GM21360 (cell line): ENCODE data around the gene SS18L1.
"Not testable (repeated sequence)": the region's sequence is repeated elsewhere in the genome, so short reads cannot be mapped to it uniquely, and the experiment has no call there.

Experiments used
- ATAC-seq: cut with Tn5 transposase; IDR thresholded peaks from one replicate; pipeline ENCODE4 v1.9.1; 2021; ENCODE audit warnings: mild to moderate bottlenecking, moderate library complexity; ENCODE audit not compliant: unreplicated experiment

Gene SS18L1

DNA sequence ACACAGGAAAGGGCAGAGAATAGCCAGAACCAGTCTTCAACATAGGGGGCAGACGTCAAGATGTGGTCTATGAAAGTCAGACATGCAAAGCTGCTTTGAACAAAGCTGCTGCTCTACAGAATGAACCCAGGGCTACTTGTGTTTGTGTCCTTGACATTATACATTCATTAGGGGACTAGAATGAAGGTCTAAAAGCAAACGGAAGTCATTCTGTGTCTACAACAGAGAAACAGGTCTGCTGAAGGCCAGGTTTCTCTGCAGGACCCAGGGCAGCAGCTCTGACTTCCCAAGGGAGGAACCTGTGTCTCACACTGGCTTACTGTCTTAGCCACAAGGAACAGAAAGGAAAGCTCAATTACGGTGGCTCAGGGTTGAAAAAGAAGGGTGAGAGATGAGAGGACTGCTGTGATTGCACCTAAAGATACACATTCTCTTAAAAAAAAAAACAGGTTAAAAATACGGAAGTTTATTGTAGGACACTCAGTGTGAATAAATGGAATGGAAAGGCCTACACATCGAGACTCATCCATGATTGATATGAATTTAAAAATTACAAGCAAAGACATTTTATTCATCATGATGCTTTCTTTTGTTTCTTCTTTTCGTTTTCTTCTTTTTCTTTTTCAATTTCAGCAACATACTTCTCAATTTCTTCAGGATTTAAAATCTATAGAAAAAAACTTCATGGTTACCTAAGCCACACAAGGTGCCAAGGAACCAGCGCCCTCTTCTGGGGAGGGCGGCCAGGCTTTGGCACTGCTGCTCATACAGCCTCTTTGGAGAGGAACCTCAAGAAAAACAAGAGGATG, 7.1 kb upstream of the SS18L1 start:
- ATAC-seq = no peak

DNA sequence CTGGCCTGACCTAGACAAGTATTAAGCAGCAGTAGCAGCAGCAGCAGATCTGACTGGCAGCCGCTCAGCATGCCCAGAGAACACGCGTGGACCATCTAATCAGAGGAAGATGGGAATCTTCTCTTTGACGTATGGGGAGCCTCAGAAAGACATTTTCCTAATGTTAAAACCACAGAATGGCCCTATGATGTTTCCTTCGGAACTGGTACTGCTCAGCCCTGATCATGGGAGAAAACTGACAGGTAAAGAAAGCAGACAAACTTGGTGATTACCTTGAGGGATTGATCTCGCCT, 6.5 kb upstream of the SS18L1 start:
- ATAC-seq = no peak

DNA sequence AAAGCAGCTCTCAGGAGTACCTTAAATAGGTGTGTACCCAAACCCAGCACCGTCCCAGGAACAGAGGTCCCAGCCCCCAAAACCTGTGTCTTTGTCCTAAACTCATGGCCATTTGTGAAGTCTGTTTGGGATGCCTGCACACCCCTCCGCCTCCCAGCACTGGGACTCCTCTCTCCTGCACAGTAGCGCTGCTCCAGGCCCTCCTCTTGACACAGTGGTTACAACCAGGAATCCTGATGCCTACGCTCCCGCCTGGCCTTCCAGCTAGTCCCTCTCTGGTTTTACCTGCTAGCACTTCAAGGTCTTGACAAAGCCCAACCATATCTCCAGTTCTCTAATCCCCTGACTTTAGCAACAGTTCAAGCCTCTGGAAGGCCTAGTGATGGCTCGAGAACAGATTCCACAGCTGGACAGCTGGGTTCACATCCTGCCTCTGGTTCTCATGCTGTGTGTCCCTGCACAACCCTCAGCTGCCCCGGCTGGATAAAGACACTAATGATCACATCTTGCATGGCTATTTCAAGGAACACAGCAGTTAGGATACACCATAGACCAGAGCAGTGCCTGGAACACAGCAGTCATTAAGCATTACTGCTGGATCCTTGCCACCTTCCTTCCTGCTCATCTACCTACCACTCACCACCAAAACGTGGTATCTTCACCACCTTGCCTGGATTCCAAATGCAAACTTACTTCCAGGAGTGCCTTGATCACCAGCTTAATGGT, 5.9 kb upstream of the SS18L1 start:
- no peak for ATAC-seq

DNA sequence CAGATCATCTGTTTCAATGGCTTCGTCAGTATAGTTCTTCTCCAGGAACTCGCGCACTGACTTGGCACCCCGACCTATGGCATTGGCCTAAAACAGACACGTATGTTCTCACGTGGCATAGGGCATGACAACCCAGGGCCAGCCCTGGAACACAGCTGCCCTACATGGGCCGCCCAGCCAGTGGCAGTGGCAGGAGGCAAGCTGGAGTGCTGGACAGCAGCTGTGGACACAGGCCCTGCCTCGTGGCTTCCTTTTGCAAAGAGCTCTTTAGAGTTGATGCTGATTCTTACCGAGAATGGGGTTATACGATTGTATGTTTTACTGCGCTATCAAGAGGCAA, 5.4 kb upstream of the SS18L1 start:
- ATAC-seq = no peak

DNA sequence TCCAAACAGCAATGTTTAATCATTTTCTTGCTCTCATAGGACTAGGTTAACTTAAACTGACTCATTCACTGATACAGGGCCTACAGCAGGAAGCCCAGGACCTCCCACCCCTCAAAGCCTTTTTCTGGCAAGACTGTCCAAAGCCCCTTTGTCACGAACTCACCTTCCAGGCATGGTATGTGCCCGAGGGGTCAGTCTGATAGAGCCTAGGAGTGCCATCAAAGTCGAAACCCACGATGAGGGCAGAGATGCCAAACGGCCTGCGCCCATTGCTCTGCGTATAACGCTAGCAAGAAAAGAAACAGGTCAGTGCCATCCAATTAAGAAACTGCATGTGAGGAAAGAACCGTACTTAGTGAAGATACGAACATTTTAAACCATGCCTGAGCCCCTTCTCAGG, 4.7 kb upstream of the SS18L1 start:
- no peak for ATAC-seq

DNA sequence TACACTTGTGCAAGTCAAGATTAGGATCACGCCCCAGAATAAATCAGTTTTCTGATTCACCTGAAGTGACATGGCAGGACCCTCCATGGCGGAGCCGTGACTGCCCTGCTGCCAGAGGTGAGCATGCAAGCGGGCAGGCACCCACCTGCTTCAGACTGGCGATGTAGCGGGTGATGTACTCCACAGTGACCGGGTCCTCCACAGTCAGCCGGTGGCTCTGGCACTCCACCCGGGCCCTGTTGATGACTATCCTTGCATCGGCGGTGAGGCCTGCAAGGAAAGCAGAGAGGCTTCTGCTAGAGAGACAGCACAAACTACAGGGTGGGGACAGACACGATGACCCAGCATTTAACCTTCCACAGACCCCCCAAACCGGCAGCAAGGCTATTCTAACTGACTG, 3.9 kb upstream of the SS18L1 start:
- ATAC-seq = no peak

DNA sequence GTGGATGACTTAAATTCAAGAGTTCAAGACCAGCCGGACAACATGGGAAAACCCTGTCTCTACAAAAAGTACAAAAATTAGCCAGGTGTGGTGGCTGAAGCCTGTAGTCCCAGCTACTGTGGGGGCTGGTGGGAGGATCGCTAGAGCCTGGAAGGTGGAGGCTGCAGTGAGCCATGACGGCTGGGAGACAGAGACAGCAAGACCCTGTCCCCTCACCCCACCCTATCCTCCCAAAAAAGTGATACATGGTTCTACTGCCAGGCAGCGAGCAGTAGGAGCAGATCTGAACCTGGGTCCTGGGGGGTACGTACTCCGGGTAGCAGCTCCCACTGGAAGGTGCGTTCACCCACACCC, 2.5 kb upstream of the SS18L1 start:
- ATAC-seq = no peak

DNA sequence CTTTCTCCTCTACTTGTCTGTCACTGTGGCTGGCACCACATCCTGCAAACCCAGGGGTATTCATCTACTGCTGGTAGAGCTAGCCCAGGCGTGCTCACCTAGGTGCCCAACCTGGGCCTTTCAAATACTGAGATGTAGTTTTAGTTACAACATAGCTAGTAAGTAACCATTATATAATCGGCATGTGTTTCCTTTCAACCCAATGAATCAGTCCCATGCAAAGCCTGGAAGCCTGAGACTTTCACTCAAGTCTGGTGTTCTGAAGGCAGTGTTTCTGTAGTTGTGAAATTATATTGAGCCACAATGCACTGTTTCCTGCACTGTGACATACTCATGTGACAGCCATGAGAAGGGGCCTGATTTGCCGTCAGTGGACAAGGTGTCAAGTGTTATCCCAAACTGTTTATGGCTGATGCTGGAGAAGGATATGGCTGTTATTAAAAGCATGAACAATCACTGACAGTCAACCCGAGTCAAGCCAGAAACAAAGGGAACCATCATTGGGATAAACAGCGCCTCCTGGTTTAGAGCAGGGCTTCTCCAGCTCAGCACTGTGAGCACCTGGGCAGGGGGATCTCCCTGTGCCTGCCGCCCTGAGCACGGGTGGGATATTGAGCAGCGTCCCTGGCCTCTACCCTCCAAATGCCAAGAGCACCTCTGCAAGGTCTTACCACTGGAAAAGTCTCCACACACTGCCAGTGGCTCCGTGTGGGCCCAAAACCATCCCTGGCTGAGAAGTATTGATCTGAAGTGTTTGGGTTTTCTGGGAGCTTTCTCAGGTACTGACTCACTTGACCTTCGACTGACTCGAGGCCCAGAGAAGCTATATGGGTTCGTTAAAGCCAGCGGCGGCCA, 1.9 kb upstream of the SS18L1 start:
- ATAC-seq = no peak

DNA sequence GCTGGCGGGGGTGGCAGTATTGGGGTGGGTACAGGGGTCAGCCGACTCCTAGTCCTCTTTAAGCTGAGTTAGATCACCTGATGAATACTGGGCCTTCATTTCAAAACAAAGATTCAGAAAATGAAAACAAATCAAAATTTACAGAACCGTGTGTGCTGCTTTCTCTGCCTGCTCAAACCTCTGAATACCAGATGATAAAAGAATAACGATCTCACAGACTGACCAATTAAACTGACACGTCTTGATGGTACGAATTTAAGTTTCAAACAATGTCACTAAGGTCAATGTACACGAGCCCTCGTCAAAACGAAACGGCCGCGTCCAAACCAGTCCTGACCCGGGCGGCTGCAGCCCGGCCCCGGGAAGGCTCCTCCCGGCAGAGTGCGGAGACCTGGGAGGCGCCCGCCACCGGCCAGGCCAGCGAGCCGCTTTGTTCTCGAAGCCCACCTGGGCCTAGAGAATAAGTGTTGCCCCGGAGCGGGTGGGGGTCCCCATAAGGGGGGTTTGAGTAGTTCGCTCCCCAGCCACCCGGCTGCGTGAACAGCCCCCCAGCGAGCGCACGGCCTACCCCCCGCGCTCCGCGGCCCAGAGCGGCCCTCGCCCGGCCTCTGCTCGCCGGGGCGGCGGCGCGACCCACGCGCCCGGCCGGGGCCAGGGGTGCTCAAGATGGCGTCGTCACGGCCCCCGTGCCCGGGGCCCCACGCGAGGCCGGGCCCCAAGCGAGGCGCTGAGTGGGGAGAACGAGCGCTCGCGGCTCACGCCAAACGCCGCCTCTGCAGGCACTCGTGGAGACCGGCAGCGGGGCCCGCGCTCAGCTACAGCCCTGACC, 1.1 kb upstream of the SS18L1 start:
- peak; percentile 8 for ATAC-seq

DNA sequence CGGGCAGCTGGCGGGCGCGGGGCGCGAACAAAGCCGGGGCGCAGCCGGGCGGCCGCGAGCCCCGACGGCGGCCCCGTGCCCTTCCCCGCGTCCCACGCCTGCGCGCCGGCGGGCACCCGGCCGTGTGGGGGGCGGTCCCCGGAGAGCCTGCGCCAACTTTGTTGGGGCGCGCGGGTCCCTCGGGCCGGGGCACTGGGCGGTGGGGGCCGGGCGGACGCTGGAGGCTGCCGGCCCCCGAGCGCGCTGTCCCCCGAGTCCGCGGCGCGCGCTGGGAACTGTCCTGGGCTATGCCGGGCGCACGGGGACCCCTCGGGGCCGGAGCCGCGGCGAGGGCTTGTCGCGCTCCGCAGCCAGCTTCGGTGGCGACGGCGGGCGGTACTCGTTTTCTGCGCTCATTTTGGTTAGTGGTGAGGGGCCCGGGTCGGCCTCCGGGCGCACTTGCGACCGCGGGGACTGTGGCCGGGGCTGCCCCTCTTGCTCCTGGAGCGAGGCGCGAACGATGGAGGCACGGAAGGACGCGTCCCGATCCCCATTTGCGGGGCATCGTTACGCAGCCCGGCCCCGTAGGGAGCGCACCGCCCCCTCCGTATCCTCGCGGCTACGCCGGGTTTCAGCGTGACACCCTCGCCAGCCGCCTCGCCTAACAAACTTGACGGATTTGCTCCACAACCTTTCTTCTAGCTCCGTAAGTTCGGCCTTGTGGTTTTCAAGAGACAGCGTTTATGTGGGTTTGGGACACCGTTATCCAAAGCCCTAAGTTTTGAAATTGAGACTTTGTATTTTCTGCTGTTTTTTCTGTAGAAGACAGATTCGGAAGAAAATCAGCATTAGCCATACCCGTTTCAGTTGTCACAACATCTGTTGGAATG, 622 bp downstream of the SS18L1 start:
- ATAC-seq = peak; percentile 28

DNA sequence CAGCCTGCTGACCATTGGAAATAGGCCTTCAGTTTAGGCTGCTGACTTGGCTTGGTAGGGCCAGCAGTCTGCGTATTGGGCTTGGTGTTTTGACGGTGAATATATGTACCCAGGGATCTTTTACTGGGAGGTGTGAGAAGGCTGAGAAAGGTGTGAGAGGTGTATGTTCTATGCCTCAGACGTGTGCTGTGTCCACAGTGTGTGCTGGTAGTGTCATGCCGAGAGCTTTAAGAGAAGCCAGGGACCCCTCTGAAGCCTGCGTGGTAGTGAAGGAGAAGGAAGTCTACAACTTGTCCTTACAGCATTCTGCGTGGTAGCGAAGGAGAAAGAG, 2.1 kb downstream of the SS18L1 start:
- no peak for ATAC-seq

DNA sequence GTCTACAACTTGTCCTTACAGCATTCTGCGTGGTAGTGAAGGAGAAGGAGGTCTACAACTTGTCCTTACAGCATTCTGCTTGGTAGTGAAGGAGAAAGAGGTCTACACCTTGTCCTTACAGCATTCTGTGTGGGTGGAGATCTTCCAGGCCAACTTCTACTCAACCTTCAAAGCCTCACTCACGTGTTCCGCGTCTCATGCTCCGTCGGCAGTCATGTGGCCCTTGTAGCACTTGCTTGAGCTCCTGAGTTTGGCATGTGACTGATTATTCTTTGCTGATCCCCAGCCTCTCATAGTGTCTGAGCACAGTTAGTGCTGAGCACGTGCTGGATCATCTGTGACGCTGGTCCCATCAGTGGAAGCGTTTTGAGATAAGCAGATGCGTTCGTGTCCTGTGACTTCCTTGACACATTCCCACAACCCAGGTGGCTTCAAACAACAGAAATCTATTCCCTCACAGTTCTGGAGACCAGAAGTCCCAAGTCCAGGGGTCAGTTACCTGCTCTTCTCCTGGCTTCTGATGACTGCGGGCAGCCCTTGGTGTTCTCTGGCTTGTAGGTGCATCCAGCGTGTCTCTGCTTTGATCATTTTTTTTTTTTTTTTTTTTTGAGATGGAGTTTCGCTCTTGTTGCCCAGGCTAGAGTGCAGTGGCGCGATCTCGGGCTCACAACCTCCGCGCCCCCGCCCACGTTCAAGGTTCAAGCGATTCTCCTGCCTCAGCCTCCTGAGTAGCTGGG, 2.6 kb downstream of the SS18L1 start:
- no peak for ATAC-seq

DNA sequence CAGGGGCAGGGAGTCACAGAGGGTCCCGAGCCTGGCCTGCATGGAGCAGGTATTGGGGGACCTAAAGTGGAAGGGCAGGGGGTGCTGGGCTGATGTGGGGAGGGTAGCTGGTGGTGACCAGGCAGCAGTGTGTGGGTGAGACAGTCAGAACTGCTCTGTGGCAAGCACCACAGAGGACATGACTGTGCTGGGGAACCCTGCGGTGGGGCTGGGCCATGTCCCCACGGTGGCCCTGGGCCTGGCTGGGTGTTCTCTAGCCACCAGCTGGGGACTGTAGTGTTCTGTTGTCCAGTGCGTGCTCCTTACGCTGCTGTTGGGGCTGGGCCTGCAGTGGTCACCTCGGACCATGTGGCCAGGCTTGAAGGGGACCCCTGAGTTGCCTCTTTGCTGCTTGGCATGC, 3.6 kb downstream of the SS18L1 start:
- ATAC-seq = no peak

DNA sequence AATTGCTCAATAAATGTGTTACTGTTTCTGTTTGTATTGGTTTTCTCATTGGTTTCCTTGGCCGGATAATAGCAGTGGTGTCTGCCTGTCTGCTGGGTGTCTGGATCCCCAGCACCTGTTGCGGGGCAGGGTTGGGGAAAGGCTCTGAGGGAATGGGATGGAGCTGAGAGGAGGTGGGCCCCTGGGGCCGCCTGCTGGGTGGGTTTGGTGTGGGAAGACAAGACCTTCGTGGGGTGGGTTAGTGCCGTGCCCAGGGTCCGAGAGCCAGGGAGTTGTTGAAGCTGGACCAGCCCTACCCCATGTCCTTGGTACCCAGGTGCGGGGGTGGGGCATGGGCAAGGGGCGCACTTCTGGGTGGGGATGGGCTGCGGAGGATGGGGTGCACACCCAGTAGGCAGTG, 4.0 kb downstream of the SS18L1 start:
- no peak for ATAC-seq

DNA sequence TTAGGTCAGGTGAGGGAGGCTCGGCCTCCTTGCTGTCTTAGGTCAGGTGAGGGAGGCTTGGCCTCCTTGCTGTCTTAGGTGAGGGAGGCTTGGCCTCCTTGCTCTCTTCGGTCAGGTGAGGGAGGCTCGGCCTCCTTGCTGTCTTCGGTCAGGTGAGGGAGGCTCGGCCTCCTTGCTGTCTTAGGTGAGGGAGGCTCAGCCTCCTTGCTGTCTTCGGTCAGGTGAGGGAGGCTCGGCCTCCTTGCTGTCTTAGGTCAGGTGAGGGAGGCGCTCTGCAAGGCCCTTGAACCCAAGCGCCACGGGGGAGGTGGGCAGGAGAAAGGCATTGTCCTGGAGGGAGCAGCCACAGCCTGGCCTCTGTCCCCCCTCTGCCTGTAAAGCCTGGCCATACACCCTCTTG, 4.8 kb downstream of the SS18L1 start:
- not testable (repeated sequence) for ATAC-seq

DNA sequence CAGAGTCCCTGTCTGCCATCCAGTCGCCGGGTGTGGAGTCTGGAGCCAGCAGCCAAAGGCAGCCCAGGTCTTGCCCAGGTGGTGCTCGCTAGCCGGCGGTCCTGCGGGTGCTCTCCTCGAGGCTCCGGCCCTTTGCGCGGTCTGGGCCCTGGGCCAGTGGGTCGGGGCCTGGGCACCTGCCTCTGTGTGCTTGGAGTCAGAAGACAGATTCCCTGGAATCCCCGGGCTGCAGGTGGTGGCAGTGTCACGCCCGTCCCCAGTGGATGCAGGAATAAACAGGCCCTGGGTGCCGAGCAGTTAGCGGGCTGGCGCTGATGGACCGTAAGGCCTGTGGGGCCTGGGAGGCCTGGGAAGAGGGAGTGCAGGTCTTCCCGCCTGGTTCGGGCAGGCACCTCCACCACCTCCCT, 5.3 kb downstream of the SS18L1 start:
- ATAC-seq = no peak

DNA sequence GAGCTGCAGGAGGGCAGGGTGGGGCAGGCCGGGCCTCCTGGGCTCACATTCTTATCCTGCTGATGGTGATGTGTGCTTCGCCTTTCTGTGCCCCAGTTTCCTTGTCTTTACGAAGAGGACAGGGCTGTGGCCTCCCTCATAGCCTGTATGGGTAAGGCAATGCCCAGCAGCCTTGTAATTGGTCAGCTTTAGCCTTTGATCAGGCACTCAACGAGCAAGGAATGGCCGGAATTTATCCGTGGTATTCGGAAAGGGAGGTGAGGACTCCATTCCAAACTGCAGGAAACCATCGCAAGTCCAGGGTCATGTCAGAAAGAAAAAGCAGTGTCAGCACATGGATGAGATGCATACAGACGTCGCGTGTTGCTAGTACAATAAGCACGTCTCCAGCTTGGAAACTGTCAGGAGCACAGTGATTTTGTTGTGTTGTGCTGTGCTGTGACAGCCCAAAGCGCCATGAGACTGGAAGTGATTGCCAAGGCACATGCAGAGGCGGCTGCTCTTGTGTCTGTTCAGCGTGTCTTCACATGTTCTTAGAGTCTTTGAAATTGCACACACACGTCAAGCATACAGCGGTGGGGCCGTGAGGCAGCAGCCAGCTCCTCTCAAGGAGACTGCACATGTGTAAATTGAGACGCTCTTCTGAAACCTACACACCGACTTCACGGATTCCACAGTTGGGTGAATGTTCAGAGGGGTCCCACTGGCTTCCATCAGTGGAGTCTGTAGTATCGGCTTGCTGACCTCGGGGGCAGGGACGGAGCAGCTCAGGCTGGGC, 6.2 kb downstream of the SS18L1 start:
- ATAC-seq = no peak

DNA sequence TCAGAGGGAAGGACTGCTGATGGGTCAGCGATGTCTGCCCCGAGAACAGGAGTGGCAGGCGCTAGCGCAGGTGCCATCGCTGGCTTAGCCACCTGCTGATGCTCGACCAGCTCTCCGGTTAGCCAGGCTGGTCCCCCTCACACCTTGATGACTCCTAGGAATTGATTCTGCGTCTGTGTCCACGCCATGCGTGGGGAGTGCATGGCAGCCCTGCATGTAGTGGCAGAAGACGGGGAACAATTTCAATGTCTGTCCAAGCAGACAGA, 6.7 kb downstream of the SS18L1 start:
- no peak for ATAC-seq

DNA sequence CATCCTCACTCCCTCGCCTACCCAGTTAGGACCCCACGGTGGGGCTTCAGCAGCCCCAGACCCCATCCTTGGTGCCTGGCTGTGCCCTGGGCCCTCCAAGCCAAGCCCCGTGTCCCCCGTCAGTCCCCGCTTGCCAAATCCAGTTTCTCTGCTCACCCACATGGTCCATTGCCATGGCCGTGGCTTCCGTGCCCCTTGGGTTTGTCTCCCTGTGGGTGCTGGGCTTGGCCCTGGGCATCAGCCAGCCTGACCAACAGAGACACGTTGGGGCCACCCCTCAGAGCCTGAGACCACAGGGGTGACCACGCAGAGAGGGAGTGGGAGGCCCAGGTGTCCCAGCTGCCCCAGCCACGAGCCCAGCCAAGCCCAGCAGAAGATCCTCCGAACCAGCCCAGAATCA, 7.7 kb downstream of the SS18L1 start:
- ATAC-seq = no peak
